Fibroblast of lung (primary cell): ENCODE measurements around the gene TMEM178B. TPM values are rescaled to one million over a fixed set of nuclear protein-coding genes. Genes with fewer than 3 reads are reported as not detected.

ENCODE experiments used
- DNase-seq, 2 donors: peaks; one replicate each; pipeline versions ENCODE4 v3.0.0 to v3.0.0-alpha.2; 2010; ENCODE audit warnings: low read depth in 2 of 2
- H2AFZ ChIP-seq: 2 replicates; pipeline ENCODE4 v1.5.1; 2012; ENCODE audit warnings: low read length, control low read depth, inconsistent platforms
- H3K27ac ChIP-seq: 2 replicates; pipeline ENCODE4 v1.5.1; 2011; ENCODE audit warnings: low read length, control low read depth; ENCODE audit not compliant: insufficient read depth
- H3K27me3 ChIP-seq: 2 replicates; pipeline ENCODE4 v1.5.1; 2011; ENCODE audit warnings: mild to moderate bottlenecking, low read length; ENCODE audit not compliant: control insufficient read depth, insufficient read depth
- H3K36me3 ChIP-seq: 2 replicates; pipeline ENCODE4 v1.5.1; 2011; ENCODE audit warnings: low read length; ENCODE audit not compliant: control insufficient read depth, insufficient read depth
- H3K4me1 ChIP-seq: 2 replicates; pipeline ENCODE4 v1.5.1; 2011; ENCODE audit warnings: low read length; ENCODE audit not compliant: control insufficient read depth, insufficient read depth; ENCODE audit errors: extremely low read depth
- H3K4me2 ChIP-seq: 2 replicates; pipeline ENCODE4 v1.5.1; 2011; ENCODE audit warnings: low read length, control low read depth; ENCODE audit not compliant: insufficient read depth; ENCODE audit errors: extremely low read depth
- H3K4me3 ChIP-seq, 4 experiments: fragments of 200-600 bp in 1 of 4; sonication (generic) in 1 of 4; replicated peaks in 1 of 4; 2 replicates each; pipeline ENCODE4 v1.5.1; 2011 to 2016; ENCODE audit warnings: low read length in 4 of 4, low read depth in 3 of 4, mild to moderate bottlenecking in 3 of 4, control low read depth in 2 of 4, inconsistent platforms in 1 of 4, mixed read lengths in 1 of 4; ENCODE audit not compliant: insufficient read depth in 1 of 4; ENCODE audit errors: control extremely low read depth in 1 of 4
- H3K79me2 ChIP-seq: 2 replicates; pipeline ENCODE4 v1.5.1; 2012; ENCODE audit warnings: mild to moderate bottlenecking, low read length, inconsistent platforms; ENCODE audit not compliant: control insufficient read depth, insufficient read depth
- H3K9ac ChIP-seq: 2 replicates; pipeline ENCODE4 v1.5.1; 2011; ENCODE audit warnings: mild to moderate bottlenecking, low read length, control low read depth; ENCODE audit not compliant: insufficient read depth
- H3K9me3 ChIP-seq: 2 replicates; pipeline ENCODE4 v1.5.1; 2012; ENCODE audit warnings: low read depth, low read length; ENCODE audit not compliant: control insufficient read depth, insufficient read depth
- H4K20me1 ChIP-seq: 2 replicates; pipeline ENCODE4 v1.5.1; 2011; ENCODE audit warnings: low read length; ENCODE audit not compliant: control insufficient read depth, insufficient read depth; ENCODE audit errors: extremely low read depth
- CTCF ChIP-seq, 2 donors: IDR thresholded peaks in 1 of 2; conservative IDR thresholded peaks in 1 of 2; 1 replicate in 1 of 2; 2 replicates in 1 of 2; pipeline ENCODE4 v1.5.1; 2011 to 2012; ENCODE audit warnings: low read length in 2 of 2, control low read depth in 1 of 2, inconsistent platforms in 1 of 2, low read depth in 1 of 2, mild to moderate bottlenecking in 1 of 2
- EZH2 ChIP-seq: IDR thresholded peaks from 2 replicates; pipeline ENCODE4 v1.5.1; 2012; ENCODE audit warnings: low read length, control low read depth, mild to moderate bottlenecking; ENCODE audit errors: missing control alignments
- polyA minus RNA-seq: library from RNA; depleted of rRNA, polyadenylated mRNA; stranded (reverse); fragments of >200 nt; gene quantifications from 2 replicates; pipeline ENCODE4 v1.2.3, GENCODE V29; 2011; ENCODE audit warnings: low replicate concordance
- polyA plus RNA-seq, 2 donors: library from polyadenylated mRNA; depleted of rRNA in 1 of 2; stranded (reverse) in 1 of 2; unstranded in 1 of 2; fragments of >200 nt; gene quantifications; 2 replicates each; pipeline ENCODE4 v1.2.1, GENCODE V29; 2011 to 2012; ENCODE audit warnings: missing spikeins in 1 of 2
- total RNA-seq: library from RNA; depleted of rRNA; stranded (reverse); fragments of >200 nt; gene quantifications from 2 replicates; pipeline ENCODE4 v1.2.1, GENCODE V29; 2014

Gene TMEM178B
- under 0.01 TPM in 2 replicates for total RNA-seq
- 0.02 and 0.14 TPM in 2 replicates for polyA plus RNA-seq
- 0.01 and 0.08 TPM in 2 replicates for polyA plus RNA-seq (2012)
- 0.35 TPM in 1 of 2 replicates, not detected in the other for polyA minus RNA-seq

- Histone ChIP-seq H3K4me3 (peak within 1 kb of the TSS in 2 of 4 experiments; percentile 53 to 58), H4K20me1 (no peaks in the 10 kb centered on the region), H3K4me2 (peak within 1 kb of the TSS; percentile 73), H3K4me1 (no peaks in the 10 kb centered on the region), H3K36me3 (no peaks in the 10 kb centered on the region), H3K27me3 (peaks cover 33% of the 10 kb centered on the region), H3K27ac (no peak within 1 kb of the TSS), H2AFZ (peak within 1 kb of the TSS; percentile 22), H3K9me3 (no peaks in the 10 kb centered on the region), H3K9ac (no peak within 1 kb of the TSS), H3K79me2 (no peaks in the 10 kb centered on the region)
- TF ChIP-seq CTCF (conservative IDR thresholded peaks at IDR 0.05 in 1 of 2, IDR thresholded peaks at IDR 0.05 in 1 of 2; ENCODE audit: low read depth in 1 of 2, low read length in 2 of 2) (no peak), EZH2 (no peak)
- no peak for DNase-seq
Observed at GRCh38 chr7:141073641-141074161, at the start of gene TMEM178B. Gene TMEM178B (plus strand): TSS chr7:141074064.

GRCh38 chr7:141024668-141025067 is 49.2 kb upstream of the TMEM178B start:
- Histone ChIP-seq H3K9ac (no peak overlapping the region), H3K9me3 (no peaks in the 10 kb centered on the region), H3K4me2 (no peak overlapping the region), H2AFZ (no peak overlapping the region), H4K20me1 (no peaks in the 10 kb centered on the region), H3K27ac (no peak overlapping the region), H3K4me1 (no peaks in the 10 kb centered on the region), H3K79me2 (no peaks in the 10 kb centered on the region), H3K36me3 (no peaks in the 10 kb centered on the region), H3K27me3 (no peaks in the 10 kb centered on the region), H3K4me3 (no peak overlapping the region)
- no peak for DNase-seq
- TF ChIP-seq CTCF (conservative IDR thresholded peaks at IDR 0.05 in 1 of 2, IDR thresholded peaks at IDR 0.05 in 1 of 2; ENCODE audit: low read depth in 1 of 2, low read length in 2 of 2) (no peak), EZH2 (no peak)

GRCh38 chr7:141027043-141027442 is 46.8 kb upstream of the TMEM178B start:
- Histone ChIP-seq H3K9ac (no peak overlapping the region), H3K27me3 (no peaks in the 10 kb centered on the region), H3K4me3 (no peak overlapping the region), H3K36me3 (no peaks in the 10 kb centered on the region), H3K79me2 (no peaks in the 10 kb centered on the region), H3K9me3 (no peaks in the 10 kb centered on the region), H2AFZ (no peak overlapping the region), H4K20me1 (no peaks in the 10 kb centered on the region), H3K4me1 (no peaks in the 10 kb centered on the region), H3K4me2 (no peak overlapping the region), H3K27ac (no peak overlapping the region)
- TF ChIP-seq EZH2 (no peak), CTCF (conservative IDR thresholded peaks at IDR 0.05 in 1 of 2, IDR thresholded peaks at IDR 0.05 in 1 of 2; ENCODE audit: low read depth in 1 of 2, low read length in 2 of 2) (no peak)
- DNase-seq: no peak
